Thymus (tissue), 11 donors: Measurements from ENCODE around the gene HCFC1. TPM values are rescaled to one million over a fixed set of nuclear protein-coding genes. Genes with fewer than 3 reads are reported as not detected.
A peak's percentile ranks its signal among the peaks of the same experiment; 100 is the strongest.

ENCODE experiments used
- DNase-seq, 9 donors: peaks; one replicate each; pipeline ENCODE4 v3.0.0-alpha.2; 2013; ENCODE audit warnings: low spot score in 9 of 9, low read depth in 6 of 9, missing footprints in 1 of 9
- H3K27ac ChIP-seq, 2 donors: one replicate each; pipeline ENCODE4 v1.5.1; 2013; ENCODE audit warnings: control low read depth in 1 of 2, low read depth in 1 of 2, low read length in 1 of 2, mild to moderate bottlenecking in 1 of 2, moderate library complexity in 1 of 2
- H3K27me3 ChIP-seq, 2 donors: one replicate each; pipeline ENCODE4 v1.5.1; 2013; ENCODE audit warnings: low read length in 1 of 2; ENCODE audit not compliant: control insufficient read depth in 2 of 2, insufficient read depth in 1 of 2
- H3K36me3 ChIP-seq, 2 donors: one replicate each; pipeline ENCODE4 v1.5.1; 2013; ENCODE audit warnings: low read length in 1 of 2, mild to moderate bottlenecking in 1 of 2, moderate library complexity in 1 of 2; ENCODE audit not compliant: control insufficient read depth in 2 of 2, insufficient read depth in 2 of 2
- H3K4me1 ChIP-seq, 2 donors: one replicate each; pipeline ENCODE4 v1.5.1; 2013; ENCODE audit warnings: low read length in 2 of 2; ENCODE audit not compliant: control insufficient read depth in 2 of 2, insufficient read depth in 2 of 2
- H3K4me3 ChIP-seq, 2 donors: one replicate each; pipeline ENCODE4 v1.5.1; 2013; ENCODE audit warnings: low read length in 2 of 2, control low read depth in 1 of 2, mild to moderate bottlenecking in 1 of 2
- H3K9me3 ChIP-seq, 2 donors: one replicate each; pipeline ENCODE4 v1.5.1; 2013; ENCODE audit warnings: low read length in 1 of 2, mild to moderate bottlenecking in 1 of 2; ENCODE audit not compliant: control insufficient read depth in 2 of 2, insufficient read depth in 1 of 2
- WGBS: extraction: QIAGEN DNeasy Blood & Tissue Kit; methylation state at CpG from one replicate; pipeline ENCODE4 v1.1.7; 2013; 5-methylcytosine and 5-hydroxymethylcytosine counted together
- polyA plus RNA-seq: library from polyadenylated mRNA; stranded (reverse); fragments of 200-250 nt; gene quantifications from one replicate; pipeline ENCODE4 v1.2.3, GENCODE V29; 2013
- total RNA-seq: library from RNA; stranded (reverse); fragments of 120-200 nt; gene quantifications from one replicate; pipeline ENCODE4 v1.2.4, GENCODE V29; 2013
- donor health status: healthy.

HCFC1 gene
- total and polyA plus RNA-seq, 2 donors: 12.7 to 21.9 TPM

DNA sequence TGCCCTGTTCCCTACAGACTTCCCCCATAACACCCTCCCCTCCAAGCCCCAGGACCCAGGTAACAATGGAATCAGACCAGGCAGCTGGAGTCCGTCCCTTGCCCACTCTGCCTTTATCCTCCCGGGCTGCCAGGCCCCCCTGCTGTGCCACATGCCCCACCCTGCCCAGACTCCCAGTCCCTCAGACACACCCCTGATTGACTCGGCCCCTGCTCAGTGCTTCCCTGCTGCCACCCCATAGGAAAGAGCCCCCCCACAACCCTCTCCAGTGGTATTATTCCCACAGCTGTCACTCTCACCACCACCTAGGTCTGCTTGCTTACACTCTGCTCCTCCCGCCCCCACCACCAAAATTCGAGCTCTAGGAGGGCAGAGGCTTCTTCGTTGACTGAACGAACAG, 32.0 kb downstream of the HCFC1 start:
- DNase-seq: no peak
- H3K9me3 ChIP-seq: no peaks in the 10 kb centered on the region

DNA sequence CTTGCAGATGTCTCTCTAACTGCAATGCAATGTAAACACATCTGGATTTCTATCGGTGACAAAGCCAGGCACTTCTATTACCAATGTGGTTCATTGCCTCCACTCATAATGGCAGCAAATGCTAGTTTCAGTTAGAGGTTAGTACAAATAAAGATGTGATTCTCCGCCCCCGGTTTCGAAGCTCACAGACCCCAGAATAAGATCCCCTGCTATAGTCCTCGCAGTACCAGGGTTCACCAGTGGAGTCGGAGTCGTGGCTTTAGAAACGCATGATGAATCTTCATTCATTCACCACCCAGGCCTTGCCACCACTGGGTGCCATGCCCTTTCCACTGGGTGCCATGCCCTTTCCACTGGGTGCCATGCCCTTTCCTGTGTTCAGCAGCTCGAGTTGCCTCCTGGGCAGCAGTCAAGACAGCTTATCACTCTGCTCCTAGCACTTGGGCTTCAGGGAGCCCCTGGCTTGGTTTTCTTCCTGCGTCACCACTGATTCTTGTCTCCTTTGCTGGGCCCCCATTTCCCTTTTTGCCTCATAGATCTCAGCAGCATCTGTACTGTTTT, 33.3 kb downstream of the HCFC1 start:
- Histone ChIP-seq H3K4me1 (peaks cover 5 to 32% of the 10 kb centered on the region in 2 donors), H3K9me3 (no peaks in the 10 kb centered on the region), H3K4me3 (no peak overlapping the region), H3K27me3 (peaks cover 0 to 39% of the 10 kb centered on the region in 2 donors), H3K27ac (no peak overlapping the region), H3K36me3 (no peaks in the 10 kb centered on the region)
- DNase-seq: peak in 1 of 9 donors; percentile 24
- WGBS: 91% methylated on average over 10 of the region's 10 CpGs

More for the DNA sequence above, 32.0 kb downstream of the HCFC1 start:
- H3K27ac ChIP-seq: no peak overlapping the region
- H3K27me3 ChIP-seq: peaks cover 0 to 41% of the 10 kb centered on the region in 2 donors
- H3K36me3 ChIP-seq: no peaks in the 10 kb centered on the region
- H3K4me3 ChIP-seq: no peak overlapping the region
- H3K4me1 ChIP-seq: peaks cover 9 to 36% of the 10 kb centered on the region in 2 donors
- WGBS: 89% methylated on average over 7 of the region's 7 CpGs

DNA sequence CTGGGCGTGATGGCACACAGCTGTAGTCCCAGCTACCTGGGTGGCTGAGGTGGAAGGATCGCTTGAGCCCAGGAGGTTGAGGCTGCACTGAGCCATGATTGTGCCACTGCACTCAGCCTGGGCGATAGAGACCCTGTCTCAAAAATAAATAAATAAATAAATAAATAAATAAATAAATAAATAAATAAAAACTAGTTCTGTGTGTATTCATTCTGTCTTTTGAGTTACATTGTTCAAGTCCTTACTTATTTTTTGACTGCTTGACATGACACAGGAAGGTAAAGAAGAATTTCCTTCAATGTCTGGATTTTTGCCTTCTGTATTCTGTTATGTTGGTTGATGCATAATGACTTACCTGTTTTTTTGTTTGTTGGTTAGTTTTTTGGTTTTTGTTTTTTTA, 34.6 kb downstream of the HCFC1 start:
- DNase-seq: no peak
- Histone ChIP-seq H3K27me3 (peaks cover 0 to 34% of the 10 kb centered on the region in 2 donors), H3K27ac (no peak overlapping the region), H3K9me3 (no peaks in the 10 kb centered on the region), H3K4me3 (no peak overlapping the region), H3K36me3 (peaks cover 0 to 12% of the 10 kb centered on the region in 2 donors), H3K4me1 (peaks cover 5 to 29% of the 10 kb centered on the region in 2 donors)
- 95% methylated on average over 3 of the region's 3 CpGs for WGBS

DNA sequence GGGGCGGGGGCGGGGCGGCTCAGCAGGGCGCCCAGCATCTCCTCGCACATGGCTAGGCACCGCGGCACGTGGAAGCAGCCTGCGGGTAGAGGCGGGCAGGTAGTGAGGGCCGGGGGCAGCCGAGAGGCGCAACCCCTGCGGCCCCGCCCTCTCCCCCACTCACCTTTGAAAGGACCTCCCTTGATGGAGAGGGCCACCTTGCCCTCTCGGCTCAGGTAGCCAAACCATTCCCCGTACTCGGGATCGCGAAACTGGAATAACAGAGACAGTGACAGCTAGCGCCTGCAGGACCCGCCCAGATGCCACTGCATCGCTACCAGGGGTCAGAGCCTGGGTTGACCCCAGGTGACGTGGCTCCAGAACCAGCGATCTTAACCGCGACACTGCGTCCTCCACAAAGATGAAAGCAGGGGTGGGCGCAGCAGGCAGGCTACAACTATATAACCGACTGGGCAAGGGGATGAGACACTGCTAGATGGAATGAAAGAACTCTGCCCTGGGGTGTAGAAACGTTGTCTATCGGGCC, 36.2 kb downstream of the HCFC1 start:
- Histone ChIP-seq H3K27me3 (peaks cover 0 to 42% of the 10 kb centered on the region in 2 donors), H3K9me3 (no peaks in the 10 kb centered on the region), H3K4me3 (peak overlapping the region; percentile 36 to 67), H3K36me3 (peaks cover 14 to 27% of the 10 kb centered on the region in 2 donors), H3K4me1 (peaks cover 0 to 23% of the 10 kb centered on the region in 2 donors), H3K27ac (no peak overlapping the region)
- WGBS: 33% methylated on average over 32 of the region's 32 CpGs
- no peak for DNase-seq

DNA sequence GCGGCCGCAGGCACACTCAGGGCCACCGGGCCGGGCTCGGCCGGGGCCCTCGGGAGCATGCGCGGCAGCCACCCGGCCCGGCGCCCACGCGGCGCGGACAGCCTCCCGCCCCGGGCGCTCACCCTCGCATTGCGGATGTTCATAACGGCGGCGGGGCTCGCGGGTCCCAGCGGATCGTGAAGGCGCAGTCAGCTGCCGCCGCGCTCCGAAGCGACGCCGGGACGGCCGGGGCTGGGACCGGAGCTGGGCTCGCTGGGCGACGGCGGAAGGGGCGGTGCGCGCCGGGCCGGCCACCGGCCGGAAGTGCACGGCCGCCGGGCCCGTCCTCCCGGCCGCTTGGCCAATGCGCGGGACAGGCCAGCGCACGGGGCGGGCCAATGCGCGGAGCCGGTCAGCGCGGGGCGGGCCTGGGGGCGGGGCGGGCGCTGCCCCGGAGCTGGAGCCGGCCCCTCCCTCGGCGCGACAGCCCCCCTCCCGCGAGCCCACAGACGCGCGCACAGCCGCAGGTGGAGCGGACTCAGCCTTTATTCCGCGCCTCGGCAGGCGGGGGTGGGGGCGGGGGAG, 36.8 kb downstream of the HCFC1 start, which contains the start of gene NAA10:
Gene NAA10, minus strand, starts transcription at position 276 of the 564 bp plus-strand sequence. Its CDS starts 133 bp downstream, at position 143.
- Histone ChIP-seq H3K4me3 (peak within 1 kb of the TSS; percentile 52 to 67), H3K27ac (peak within 1 kb of the TSS; percentile 32 to 60), H3K4me1 (peaks cover 0 to 24% of the 10 kb centered on the region in 2 donors), H3K9me3 (no peaks in the 10 kb centered on the region), H3K27me3 (peaks cover 0 to 39% of the 10 kb centered on the region in 2 donors), H3K36me3 (peaks cover 15 to 31% of the 10 kb centered on the region in 2 donors)
- WGBS: under 1% methylated on average over 78 of the region's 87 CpGs
- peak in 2 of 9 donors; percentile 40 to 61 for DNase-seq

DNA sequence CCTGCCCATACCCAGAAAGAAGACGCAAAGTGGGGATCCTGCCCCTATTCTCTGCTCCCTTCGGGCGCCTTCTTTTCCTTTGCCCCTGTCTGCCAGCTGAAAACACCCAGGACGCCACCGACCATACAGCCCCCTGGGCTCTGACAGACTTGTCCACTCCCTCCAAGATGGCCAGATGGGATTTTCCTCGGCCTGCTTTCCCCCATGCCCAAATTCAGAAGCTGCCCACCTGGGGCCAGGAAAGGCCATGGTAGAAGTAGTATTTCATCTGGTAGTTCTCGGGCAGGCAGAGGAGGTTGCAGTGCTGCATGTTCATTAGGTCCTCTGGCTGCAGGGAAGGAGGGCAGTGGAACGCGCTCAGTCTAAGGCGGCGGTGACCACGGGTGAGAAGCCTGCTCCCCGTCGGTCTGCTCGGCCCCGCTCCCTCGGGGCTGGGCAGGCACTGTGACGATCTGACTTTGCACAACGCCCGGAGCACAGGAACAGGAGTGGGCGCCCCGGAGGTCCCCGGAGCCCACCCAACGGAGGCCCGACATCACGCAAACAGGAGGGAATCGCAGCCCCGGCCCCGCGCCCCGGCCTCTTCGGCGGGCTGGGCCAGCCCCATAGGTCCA, 37.4 kb downstream of the HCFC1 start:
- 16% methylated on average over 33 of the region's 33 CpGs for WGBS
- H3K9me3 ChIP-seq: no peaks in the 10 kb centered on the region
- peaks cover 15 to 37% of the 10 kb centered on the region in 2 donors for H3K36me3 ChIP-seq
- peak overlapping the region; percentile 32 to 60 for H3K27ac ChIP-seq
- peaks cover 0 to 30% of the 10 kb centered on the region in 2 donors for H3K4me1 ChIP-seq
- peaks cover 0 to 33% of the 10 kb centered on the region in 2 donors for H3K27me3 ChIP-seq
- peak overlapping the region; percentile 52 to 67 for H3K4me3 ChIP-seq
- DNase-seq: no peak

DNA sequence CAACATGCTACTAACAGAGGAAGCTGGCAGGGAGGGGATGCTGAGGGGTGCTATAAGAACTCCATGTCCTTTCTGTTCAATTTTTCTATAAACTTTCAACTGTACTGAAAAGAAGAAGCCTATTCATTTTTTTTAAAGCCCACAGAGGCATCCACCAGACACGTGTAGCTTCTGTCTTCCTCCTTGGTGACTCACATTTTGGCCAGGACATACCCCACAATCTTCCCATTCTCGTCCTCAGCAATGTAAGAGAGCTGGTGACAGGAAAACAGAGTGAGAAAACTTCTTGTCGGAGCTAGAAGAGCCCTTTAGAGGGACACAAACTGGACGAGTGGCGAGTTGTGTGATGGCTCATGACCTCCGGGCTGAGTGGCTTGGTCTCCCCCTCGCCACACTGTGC, 37.9 kb downstream of the HCFC1 start:
- H3K27ac ChIP-seq: no peak overlapping the region
- DNase-seq: no peak
- peaks cover 0 to 35% of the 10 kb centered on the region in 2 donors for H3K4me1 ChIP-seq
- H3K4me3 ChIP-seq: peak overlapping the region; percentile 52 to 67
- no peaks in the 10 kb centered on the region for H3K9me3 ChIP-seq
- H3K36me3 ChIP-seq: peaks cover 15 to 37% of the 10 kb centered on the region in 2 donors
- WGBS: 70% methylated on average over 7 of the region's 7 CpGs
- peaks cover 0 to 31% of the 10 kb centered on the region in 2 donors for H3K27me3 ChIP-seq

DNA sequence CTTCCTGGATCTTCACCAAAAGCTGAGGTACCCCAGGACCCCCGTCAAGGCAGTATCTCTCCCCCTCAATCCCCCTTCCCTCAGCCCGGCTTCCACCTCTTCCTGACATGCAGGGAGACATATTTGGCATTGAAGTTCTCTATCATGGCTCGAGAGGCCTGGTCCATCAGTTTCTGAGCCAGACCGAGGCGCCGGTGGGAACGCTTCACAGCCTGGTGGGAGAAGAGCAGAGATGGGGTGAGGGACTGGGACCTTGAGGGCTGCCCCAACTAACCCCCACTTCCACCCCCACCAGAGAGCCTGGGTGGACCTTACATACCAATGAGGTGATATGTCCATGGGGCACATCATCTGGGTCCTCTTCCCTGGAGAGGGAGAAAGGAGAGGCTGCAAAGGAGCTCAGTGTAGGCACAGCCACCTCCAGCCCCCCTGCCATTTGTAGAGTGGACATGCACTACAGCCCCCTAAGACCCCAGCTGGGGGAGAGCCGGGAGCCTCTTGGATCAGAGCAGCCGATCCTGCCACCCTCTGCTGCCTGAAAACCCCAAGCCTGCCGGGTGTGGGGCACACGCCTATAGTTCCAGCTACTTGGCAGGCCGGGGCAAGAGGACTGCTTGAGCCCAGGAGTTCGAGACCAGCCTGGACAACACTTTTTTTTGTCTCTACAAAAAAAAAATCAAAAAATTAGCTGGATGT, 39.2 kb downstream of the HCFC1 start:
- Histone ChIP-seq H3K27ac (no peak overlapping the region), H3K4me3 (no peak overlapping the region), H3K36me3 (peaks cover 15 to 37% of the 10 kb centered on the region in 2 donors), H3K4me1 (peaks cover 0 to 39% of the 10 kb centered on the region in 2 donors), H3K27me3 (peaks cover 0 to 31% of the 10 kb centered on the region in 2 donors), H3K9me3 (peaks cover 0 to 6% of the 10 kb centered on the region in 2 donors)
- no peak for DNase-seq
- WGBS: 97% methylated on average over 13 of the region's 13 CpGs
